Measurements from ENCODE around the gene SEZ6.

GRCh38 chr17:28925912-28926365 is 79.9 kb downstream of the SEZ6 start:
- TF ChIP-seq POLR2A (IDR thresholded peaks at IDR 0.05; ENCODE audit: low read length) (no peak), GATA1 (IDR thresholded peaks at IDR 0.05; ENCODE audit: low read depth, low read length) (no peak)

Data from erythroblast (primary cell).